Lower lobe of right lung (tissue), 2 donors: ENCODE measurements around the gene CALML5. TPM values are rescaled to one million over a fixed set of nuclear protein-coding genes. Genes with fewer than 3 reads are reported as not detected.
A peak's percentile ranks its signal among the peaks of the same experiment; 100 is the strongest.

Experiments
- ATAC-seq, 2 donors: fragments of 200-7000 bp; cut with Tn5 transposase; one replicate each; pipeline ENCODE4 v1.9.1; 2020 to 2022; ENCODE audit warnings: mild to moderate bottlenecking in 2 of 2, moderate library complexity in 2 of 2
- DNase-seq: peaks from one replicate; pipeline ENCODE4 v3.0.0-alpha.2; 2020
- H3K27ac ChIP-seq: fragments of 200-600 bp; one replicate; pipeline ENCODE4 v1.8.0; 2022
- H3K27me3 ChIP-seq: fragments of 200-600 bp; one replicate; pipeline ENCODE4 v1.8.0; 2022; ENCODE audit warnings: low read depth
- H3K36me3 ChIP-seq: fragments of 200-600 bp; one replicate; pipeline ENCODE4 v1.8.0; 2022; ENCODE audit warnings: mild to moderate bottlenecking
- H3K4me1 ChIP-seq: fragments of 200-600 bp; one replicate; pipeline ENCODE4 v1.8.0; 2022
- H3K4me3 ChIP-seq: fragments of 200-600 bp; one replicate; pipeline ENCODE4 v1.8.0; 2022; ENCODE audit warnings: mild to moderate bottlenecking
- H3K9me3 ChIP-seq: fragments of 200-600 bp; one replicate; pipeline ENCODE4 v1.8.0; 2022
- CTCF ChIP-seq: fragments of 200-600 bp; IDR thresholded peaks from one replicate; pipeline ENCODE4 v1.8.0; 2022; ENCODE audit warnings: antibody characterized with exemption, mild to moderate bottlenecking
- intact Hi-C: fragments of 100-400 bp; cut with DNase I; formaldehyde crosslinking; loops from one replicate; pipeline ENCODE4 v1.11.0; 2022
- total RNA-seq: library from RNA; stranded (reverse); fragmentation: NEBNext Ultra II Directional; extraction: Animal tissue kit (Norgen Biotek cat#: 25700); gene quantifications from one replicate; pipeline ENCODE4 v1.2.1, GENCODE V29; 2021
- donor health status: DM: no; HTN: yes; CAD: no; lungs with severe emphysema.

Gene CALML5
- total RNA-seq, 1 donor from 2014 or later = not detected

- peak; percentile 11 to 72 for ATAC-seq
- Histone ChIP-seq H3K4me1 (peaks cover 45% of the 10 kb centered on the region), H3K27ac (peak overlapping the region; percentile 89), H3K27me3 (no peaks in the 10 kb centered on the region), H3K4me3 (no peak overlapping the region), H3K9me3 (peaks cover 6% of the 10 kb centered on the region), H3K36me3 (no peaks in the 10 kb centered on the region)
- DNase-seq = peak; percentile 71
- TF ChIP-seq CTCF = no peak
- intact Hi-C loops = no loop called here
Observed at GRCh38 chr10:5545778-5546710, 46.7 kb upstream of the CALML5 start.

- Histone ChIP-seq H3K4me3 (no peak overlapping the region), H3K4me1 (peaks cover 45% of the 10 kb centered on the region), H3K36me3 (no peaks in the 10 kb centered on the region), H3K9me3 (peaks cover 8% of the 10 kb centered on the region), H3K27ac (peak overlapping the region; percentile 89), H3K27me3 (no peaks in the 10 kb centered on the region)
- ATAC-seq = no peak
- TF ChIP-seq CTCF = no peak
- intact Hi-C loops = no loop called here
- no peak for DNase-seq
Observed at GRCh38 chr10:5545426-5545777, 46.0 kb upstream of the CALML5 start.

DNA sequence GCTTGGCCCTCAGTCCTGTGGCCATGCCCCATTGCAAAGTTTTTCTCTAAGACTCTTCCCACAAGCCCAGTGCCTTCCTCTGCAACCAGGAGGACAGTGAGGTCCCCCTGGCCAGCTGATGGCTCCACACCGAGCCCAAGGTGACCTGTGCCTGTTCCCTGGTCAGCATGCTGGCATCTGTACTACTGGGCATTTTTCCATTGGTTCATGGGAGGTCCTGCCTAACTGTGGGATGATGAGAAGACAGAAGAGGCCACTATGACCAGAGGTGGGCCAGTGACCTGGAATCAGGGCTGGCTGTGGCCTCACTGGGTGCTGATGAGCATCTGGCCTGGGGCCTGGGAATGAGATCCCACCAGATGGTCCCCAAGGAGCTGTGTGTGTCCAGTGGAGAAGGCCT lies 45.6 kb upstream of the CALML5 start:
- Histone ChIP-seq H3K4me1 (peaks cover 45% of the 10 kb centered on the region), H3K9me3 (peaks cover 8% of the 10 kb centered on the region), H3K36me3 (no peaks in the 10 kb centered on the region), H3K27ac (peak overlapping the region; percentile 89), H3K4me3 (no peak overlapping the region), H3K27me3 (no peaks in the 10 kb centered on the region)
- peak; percentile 27 for DNase-seq
- no peak for TF ChIP-seq CTCF
- intact Hi-C loops = no loop called here
- ATAC-seq = no peak

GRCh38 chr10:5544216-5544805 lies 44.9 kb upstream of the CALML5 start:
- no peaks in the 10 kb centered on the region for H3K36me3 ChIP-seq
- DNase-seq (peak; percentile 40), ATAC-seq (no peak)
- no peak for TF ChIP-seq CTCF
- H3K9me3 ChIP-seq = peaks cover 8% of the 10 kb centered on the region
- H3K27me3 ChIP-seq = no peaks in the 10 kb centered on the region
- H3K4me1 ChIP-seq = peaks cover 42% of the 10 kb centered on the region
- intact Hi-C loops = no loop called here
- H3K4me3 ChIP-seq = no peak overlapping the region
- H3K27ac ChIP-seq = no peak overlapping the region

GRCh38 chr10:5543623-5544022 lies 44.3 kb upstream of the CALML5 start:
- H3K9me3 ChIP-seq = peaks cover 8% of the 10 kb centered on the region
- no peak for ATAC-seq
- no peak overlapping the region for H3K27ac ChIP-seq
- no peak overlapping the region for H3K4me3 ChIP-seq
- intact Hi-C loops = no loop called here
- H3K36me3 ChIP-seq = no peaks in the 10 kb centered on the region
- H3K4me1 ChIP-seq = peaks cover 37% of the 10 kb centered on the region
- TF ChIP-seq CTCF = no peak
- DNase-seq = no peak
- no peaks in the 10 kb centered on the region for H3K27me3 ChIP-seq
